Measurements from ENCODE around the gene BBS12. TPM values are rescaled to one million over a fixed set of nuclear protein-coding genes. Genes with fewer than 3 reads are reported as not detected.

The BBS12 gene
- total and polyA plus RNA-seq, 9 of the 15 experiments (the other 6 are each of a cell fraction or from before 2014, with no cell fraction given), result 2.7 to 6.5 (median 3.3) TPM

DNA sequence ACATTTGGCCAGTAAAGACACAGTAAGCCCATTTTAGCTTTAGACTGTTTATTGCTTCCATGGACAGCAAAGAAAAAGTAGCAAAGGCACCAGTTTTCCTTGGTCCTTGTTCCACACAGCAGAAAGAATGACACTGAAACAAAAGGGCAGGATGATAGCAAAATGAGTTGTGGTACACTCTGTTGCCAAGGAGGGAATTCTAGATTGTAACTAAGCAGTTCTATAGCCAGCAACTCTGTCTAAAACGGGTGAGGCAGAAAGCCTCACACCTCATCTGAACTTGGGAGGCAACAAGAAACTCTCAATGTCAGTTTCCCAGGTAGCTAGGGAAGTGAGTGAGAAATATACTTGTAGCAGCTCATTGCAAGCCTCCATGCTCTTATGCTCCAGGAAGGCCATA lies 39.2 kb downstream of the BBS12 start:
- no peaks in the 10 kb centered on the region for H3K36me3 ChIP-seq (ENCODE audit: control insufficient read depth, insufficient read depth, low read length)
- intact Hi-C loops (cut with micrococcal nuclease), result no loop called here
- FAIRE-seq (peak; percentile 59), ATAC-seq (no peak), DNase-seq (ENCODE audit: extremely low read depth in 1 of 4, low spot score in 3 of 4) (no peak)
- WGBS (ENCODE audit: insufficient coverage, low coverage, missing lambda C conversion rate), result 0% methylated on average over 1 of the region's 1 CpG
- H4K20me1 ChIP-seq (replicated peaks; ENCODE audit: control insufficient read depth, insufficient read depth, low read length), result no peaks in the 10 kb centered on the region
- peak; percentile 64 for TF ChIP-seq RFX1 (IDR thresholded peaks at IDR 0.05)
- TF ChIP-seq LCOR (CRISPR knock-in tag; IDR thresholded peaks at IDR 0.05), result no peak
- TF ChIP-seq, protein P1, sequence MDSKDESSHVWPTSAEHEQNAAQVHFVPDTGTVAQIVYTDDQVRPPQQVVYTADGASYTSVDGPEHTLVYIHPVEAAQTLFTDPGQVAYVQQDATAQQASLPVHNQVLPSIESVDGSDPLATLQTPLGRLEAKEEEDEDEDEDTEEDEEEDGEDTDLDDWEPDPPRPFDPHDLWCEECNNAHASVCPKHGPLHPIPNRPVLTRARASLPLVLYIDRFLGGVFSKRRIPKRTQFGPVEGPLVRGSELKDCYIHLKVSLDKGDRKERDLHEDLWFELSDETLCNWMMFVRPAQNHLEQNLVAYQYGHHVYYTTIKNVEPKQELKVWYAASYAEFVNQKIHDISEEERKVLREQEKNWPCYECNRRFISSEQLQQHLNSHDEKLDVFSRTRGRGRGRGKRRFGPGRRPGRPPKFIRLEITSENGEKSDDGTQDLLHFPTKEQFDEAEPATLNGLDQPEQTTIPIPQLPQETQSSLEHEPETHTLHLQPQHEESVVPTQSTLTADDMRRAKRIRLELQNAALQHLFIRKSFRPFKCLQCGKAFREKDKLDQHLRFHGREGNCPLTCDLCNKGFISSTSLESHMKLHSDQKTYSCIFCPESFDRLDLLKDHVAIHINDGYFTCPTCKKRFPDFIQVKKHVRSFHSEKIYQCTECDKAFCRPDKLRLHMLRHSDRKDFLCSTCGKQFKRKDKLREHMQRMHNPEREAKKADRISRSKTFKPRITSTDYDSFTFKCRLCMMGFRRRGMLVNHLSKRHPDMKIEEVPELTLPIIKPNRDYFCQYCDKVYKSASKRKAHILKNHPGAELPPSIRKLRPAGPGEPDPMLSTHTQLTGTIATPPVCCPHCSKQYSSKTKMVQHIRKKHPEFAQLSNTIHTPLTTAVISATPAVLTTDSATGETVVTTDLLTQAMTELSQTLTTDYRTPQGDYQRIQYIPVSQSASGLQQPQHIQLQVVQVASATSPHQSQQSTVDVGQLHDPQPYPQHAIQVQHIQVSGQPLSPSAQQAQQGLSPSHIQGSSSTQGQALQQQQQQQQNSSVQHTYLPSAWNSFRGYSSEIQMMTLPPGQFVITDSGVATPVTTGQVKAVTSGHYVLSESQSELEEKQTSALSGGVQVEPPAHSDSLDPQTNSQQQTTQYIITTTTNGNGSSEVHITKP (IDR thresholded peaks at IDR 0.05; ENCODE audit: partially characterized antibody), result peak; percentile 70
- TF ChIP-seq, protein P2, sequence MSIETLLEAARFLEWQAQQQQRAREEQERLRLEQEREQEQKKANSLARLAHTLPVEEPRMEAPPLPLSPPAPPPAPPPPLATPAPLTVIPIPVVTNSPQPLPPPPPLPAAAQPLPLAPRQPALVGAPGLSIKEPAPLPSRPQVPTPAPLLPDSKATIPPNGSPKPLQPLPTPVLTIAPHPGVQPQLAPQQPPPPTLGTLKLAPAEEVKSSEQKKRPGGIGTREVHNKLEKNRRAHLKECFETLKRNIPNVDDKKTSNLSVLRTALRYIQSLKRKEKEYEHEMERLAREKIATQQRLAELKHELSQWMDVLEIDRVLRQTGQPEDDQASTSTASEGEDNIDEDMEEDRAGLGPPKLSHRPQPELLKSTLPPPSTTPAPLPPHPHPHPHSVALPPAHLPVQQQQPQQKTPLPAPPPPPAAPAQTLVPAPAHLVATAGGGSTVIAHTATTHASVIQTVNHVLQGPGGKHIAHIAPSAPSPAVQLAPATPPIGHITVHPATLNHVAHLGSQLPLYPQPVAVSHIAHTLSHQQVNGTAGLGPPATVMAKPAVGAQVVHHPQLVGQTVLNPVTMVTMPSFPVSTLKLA (conservative IDR thresholded peaks at IDR 0.05), result no peak
- TF ChIP-seq TSC22D4 (tag; IDR thresholded peaks at IDR 0.05), result no peak
- TF ChIP-seq KDM1A (IDR thresholded peaks at IDR 0.05), result 0 out of 4 replicates have a peak, but pooled peaks of 1 of the 2 experiments have one; percentile 7
- no peak for TF ChIP-seq BHLHE40 (IDR thresholded peaks at IDR 0.05; ENCODE audit: low read length)
- ChIA-PET CTCF (ENCODE audit: low intra/inter-chr PET ratio) (no interaction called here), POLR2A (no interaction called here)
- H3K9me3 ChIP-seq (replicated peaks; ENCODE audit: control insufficient read depth, insufficient read depth, low read depth, low read length), result no peaks in the 10 kb centered on the region
- no peak overlapping the region for H3K4me2 ChIP-seq (ENCODE audit: insufficient read depth, low read length)
- H3K4me1 ChIP-seq (replicated peaks in 1 of 2; ENCODE audit: control insufficient read depth in 2 of 2, insufficient read depth in 2 of 2, low read length in 2 of 2), result peaks cover 12 to 48% of the 10 kb centered on the region in 2 experiments
- no peak overlapping the region for H3K9ac ChIP-seq (ENCODE audit: insufficient read depth in 1 of 2, low read depth in 2 of 2, low read length in 2 of 2)
- in situ Hi-C loops (cut with MboI), result no loop called here
- no TSS peak for BruUV-seq (replicated peaks)
- no peaks in the 10 kb centered on the region for H3K27me3 ChIP-seq (ENCODE audit: control insufficient read depth in 2 of 2, insufficient read depth in 2 of 2, low read length in 2 of 2)
- peak overlapping the region; percentile 89 for H2AFZ ChIP-seq (ENCODE audit: low read depth, low read length)
- no peaks in the 10 kb centered on the region for H3K79me2 ChIP-seq (ENCODE audit: control insufficient read depth, insufficient read depth, low read length)
- peak overlapping the region; percentile 6; the same call in 1 of the 3 replicates for H3K27ac ChIP-seq (ENCODE audit: extremely low read depth, low read depth, low read length)
- no peaks in the 10 kb centered on the region for H3K9me1 ChIP-seq (ENCODE audit: control insufficient read depth, insufficient read depth, low read length)
- H3K4me3 ChIP-seq, result no peak overlapping the region

All from K562 (cell line).